Progenitor cell of endocrine pancreas (in vitro differentiated cells): ENCODE measurements around the gene FAM241A. TPM values are rescaled to one million over a fixed set of nuclear protein-coding genes. Genes with fewer than 3 reads are reported as not detected.

Experiments used
- DNase-seq: peaks from one replicate; pipeline ENCODE4 v3.0.0; 2021; ENCODE audit warnings: low spot score; ENCODE audit not compliant: unreplicated experiment
- H3K27ac Mint-ChIP-seq: 2 replicates; pipeline ENCODE4 v1.8.0; 2021; ENCODE audit warnings: mild to moderate bottlenecking, moderate library complexity, mixed read lengths
- H3K27me3 Mint-ChIP-seq: 2 replicates; pipeline ENCODE4 v1.8.0; 2021; ENCODE audit warnings: mixed read lengths
- H3K36me3 Mint-ChIP-seq: 2 replicates; pipeline ENCODE4 v1.8.0; 2022; ENCODE audit warnings: mixed read lengths; ENCODE audit not compliant: insufficient read depth
- H3K4me1 Mint-ChIP-seq: 2 replicates; pipeline ENCODE4 v1.8.0; 2021; ENCODE audit warnings: low read depth, mixed read lengths
- H3K4me3 Mint-ChIP-seq: 2 replicates; pipeline ENCODE4 v1.8.0; 2021; ENCODE audit warnings: low read depth, mild to moderate bottlenecking, moderate library complexity, mixed read lengths
- H3K9me3 Mint-ChIP-seq: 2 replicates; pipeline ENCODE4 v1.8.0; 2021; ENCODE audit warnings: low read depth, mixed read lengths
- CTCF ChIP-seq: fragments of 200-600 bp; sonication (generic); IDR thresholded peaks from one replicate; pipeline ENCODE4 v1.5.0; 2021; ENCODE audit warnings: antibody characterized with exemption, mild to moderate bottlenecking; ENCODE audit not compliant: unreplicated experiment
- total RNA-seq: library from RNA; stranded (reverse); gene quantifications from 2 replicates; pipeline ENCODE4 v1.2.1, GENCODE V29; 2021

Gene FAM241A
- total RNA-seq, 1 donor from 2014 or later = 0.22 TPM

DNA sequence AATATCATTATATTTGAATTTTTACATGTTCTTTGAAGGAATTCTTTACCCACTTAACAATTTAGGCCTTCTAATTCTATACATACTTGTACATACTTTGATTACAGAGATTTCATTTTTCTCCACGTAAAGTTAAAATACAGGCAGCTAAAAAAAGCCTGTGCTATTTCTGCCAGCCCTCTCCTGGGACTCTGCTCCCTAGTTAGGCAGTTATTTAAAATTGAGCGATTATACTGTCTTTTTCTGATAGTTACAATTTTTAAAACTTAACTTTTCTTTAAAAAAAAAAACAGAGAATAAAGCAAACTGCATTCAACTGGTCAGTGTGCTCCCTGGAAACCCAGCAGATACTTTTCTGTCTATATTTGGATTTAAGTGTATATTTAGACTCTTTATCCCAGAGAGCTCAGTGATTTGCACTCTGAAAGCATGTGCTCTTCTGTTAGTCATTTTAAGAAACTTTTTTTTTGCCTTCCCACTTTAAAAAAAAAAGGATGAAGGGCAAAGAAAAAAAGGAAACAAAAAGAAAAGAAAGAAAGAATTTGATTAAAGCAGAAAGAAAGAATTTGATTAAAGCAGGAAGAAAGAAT, 18.1 kb upstream of the FAM241A start:
- Mint-ChIP-seq H3K27me3 (peaks cover 6% of the 10 kb centered on the region), H3K4me1 (no peaks in the 10 kb centered on the region), H3K27ac (no peak overlapping the region), H3K36me3 (no peaks in the 10 kb centered on the region), H3K4me3 (no peak overlapping the region), H3K9me3 (no peaks in the 10 kb centered on the region)
- DNase-seq = no peak
- TF ChIP-seq CTCF = no peak

- no peak for TF ChIP-seq CTCF
- Mint-ChIP-seq H3K4me1 (no peaks in the 10 kb centered on the region), H3K9me3 (no peaks in the 10 kb centered on the region), H3K4me3 (no peak overlapping the region), H3K27ac (no peak overlapping the region), H3K27me3 (peaks cover 6% of the 10 kb centered on the region), H3K36me3 (no peaks in the 10 kb centered on the region)
- no peak for DNase-seq
Measured at GRCh38 chr4:112127803-112128202, 17.5 kb upstream of the FAM241A start.

GRCh38 chr4:112128452-112128851, 16.8 kb upstream of the FAM241A start:
- Mint-ChIP-seq H3K9me3 (no peaks in the 10 kb centered on the region), H3K36me3 (no peaks in the 10 kb centered on the region), H3K4me3 (no peak overlapping the region), H3K4me1 (no peaks in the 10 kb centered on the region), H3K27me3 (peaks cover 6% of the 10 kb centered on the region), H3K27ac (no peak overlapping the region)
- no peak for TF ChIP-seq CTCF
- DNase-seq = no peak

DNA sequence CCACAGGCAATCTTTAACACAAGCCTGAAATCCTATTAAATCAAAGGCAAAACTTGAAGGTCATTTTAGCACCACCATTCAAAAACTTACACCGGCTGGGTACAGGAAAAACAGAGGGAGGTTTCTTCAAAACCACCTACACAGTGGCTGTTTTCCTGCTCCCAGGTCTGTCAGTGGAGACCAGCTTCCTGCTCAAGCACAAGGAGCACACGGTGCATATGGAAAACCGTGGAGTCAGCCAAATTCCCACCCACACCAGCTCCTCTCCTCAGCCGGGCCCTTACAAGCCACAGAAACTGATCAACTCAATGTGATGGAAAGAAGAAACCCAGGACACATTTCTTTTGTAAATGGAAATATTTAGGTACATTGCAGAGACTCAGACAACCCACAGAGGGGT, 14.3 kb upstream of the FAM241A start:
- Mint-ChIP-seq H3K9me3 (no peaks in the 10 kb centered on the region), H3K4me3 (no peak overlapping the region), H3K36me3 (no peaks in the 10 kb centered on the region), H3K4me1 (no peaks in the 10 kb centered on the region), H3K27ac (no peak overlapping the region), H3K27me3 (peaks cover 3% of the 10 kb centered on the region)
- DNase-seq = no peak
- TF ChIP-seq CTCF = no peak

GRCh38 chr4:112136551-112136950, 8.7 kb upstream of the FAM241A start:
- no peaks in the 10 kb centered on the region for H3K36me3 Mint-ChIP-seq

More at GRCh38 chr4:112136551-112136950, 8.7 kb upstream of the FAM241A start:
- Mint-ChIP-seq H3K4me1 (no peaks in the 10 kb centered on the region), H3K27me3 (no peaks in the 10 kb centered on the region), H3K4me3 (no peak overlapping the region), H3K9me3 (no peaks in the 10 kb centered on the region), H3K27ac (no peak overlapping the region)
- no peak for TF ChIP-seq CTCF
- DNase-seq = no peak
